Astrocyte (in vitro differentiated cells and primary cell): Measurements from ENCODE around the gene ACTN4.

Experiments used
- EZH2 ChIP-seq: IDR thresholded peaks from 2 replicates; pipeline ENCODE4 v1.6.1; 2012; ENCODE audit warnings: mild to moderate bottlenecking, low read length, inconsistent platforms; ENCODE audit not compliant: insufficient read depth
- TF ChIP-seq, protein P1 (sequence below): IDR thresholded peaks from 2 replicates; pipeline ENCODE4 v1.5.1; 2011; ENCODE audit warnings: low read depth, mild to moderate bottlenecking, inconsistent platforms, low read length, moderate library complexity; ENCODE audit not compliant: insufficient read depth

DNA sequence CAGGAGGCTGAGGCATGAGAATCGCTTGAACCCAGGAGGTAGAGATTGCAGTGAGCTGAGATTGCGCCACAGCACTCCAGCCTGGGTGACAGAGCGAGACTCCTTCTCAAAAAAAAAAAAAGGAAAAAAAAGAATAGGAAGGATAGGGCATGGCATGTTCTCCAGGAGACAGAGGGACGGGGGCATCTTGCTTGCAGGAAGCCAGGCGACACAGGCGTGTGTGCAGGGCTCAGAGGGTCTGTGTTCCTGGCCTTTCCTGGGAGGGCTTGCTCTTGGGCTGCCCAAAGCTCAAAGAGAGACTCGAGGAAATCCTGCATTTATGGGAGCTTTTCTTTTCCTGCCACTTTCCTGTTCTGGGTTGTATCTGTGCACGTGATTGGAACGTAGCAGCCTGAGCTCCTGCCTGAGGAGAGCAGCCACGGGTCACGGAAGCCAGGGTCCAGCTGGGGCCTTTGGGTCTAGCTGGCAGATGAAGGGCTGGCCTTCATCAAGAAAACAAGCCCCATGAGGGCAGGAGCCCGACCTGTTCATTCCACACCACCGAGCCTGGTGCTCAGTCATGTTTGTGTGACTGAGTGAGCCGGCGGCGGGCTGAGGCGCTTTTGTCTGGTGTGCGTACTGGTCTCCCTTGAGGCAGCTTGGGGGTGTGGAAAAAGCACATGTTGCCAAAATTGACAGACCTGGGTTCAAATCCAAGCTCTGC is 52.3 kb downstream of the ACTN4 start:
- TF ChIP-seq, protein P1, sequence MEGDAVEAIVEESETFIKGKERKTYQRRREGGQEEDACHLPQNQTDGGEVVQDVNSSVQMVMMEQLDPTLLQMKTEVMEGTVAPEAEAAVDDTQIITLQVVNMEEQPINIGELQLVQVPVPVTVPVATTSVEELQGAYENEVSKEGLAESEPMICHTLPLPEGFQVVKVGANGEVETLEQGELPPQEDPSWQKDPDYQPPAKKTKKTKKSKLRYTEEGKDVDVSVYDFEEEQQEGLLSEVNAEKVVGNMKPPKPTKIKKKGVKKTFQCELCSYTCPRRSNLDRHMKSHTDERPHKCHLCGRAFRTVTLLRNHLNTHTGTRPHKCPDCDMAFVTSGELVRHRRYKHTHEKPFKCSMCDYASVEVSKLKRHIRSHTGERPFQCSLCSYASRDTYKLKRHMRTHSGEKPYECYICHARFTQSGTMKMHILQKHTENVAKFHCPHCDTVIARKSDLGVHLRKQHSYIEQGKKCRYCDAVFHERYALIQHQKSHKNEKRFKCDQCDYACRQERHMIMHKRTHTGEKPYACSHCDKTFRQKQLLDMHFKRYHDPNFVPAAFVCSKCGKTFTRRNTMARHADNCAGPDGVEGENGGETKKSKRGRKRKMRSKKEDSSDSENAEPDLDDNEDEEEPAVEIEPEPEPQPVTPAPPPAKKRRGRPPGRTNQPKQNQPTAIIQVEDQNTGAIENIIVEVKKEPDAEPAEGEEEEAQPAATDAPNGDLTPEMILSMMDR: no peak
- no peak for TF ChIP-seq EZH2
